T-helper 1 cell (primary cell): ENCODE results near the gene DKK3.

ENCODE experiments used
- DNase-seq, 5 donors: peaks; one replicate each; pipeline ENCODE4 v3.0.0-alpha.2; 2012 to 2020

DKK3 gene

DNA sequence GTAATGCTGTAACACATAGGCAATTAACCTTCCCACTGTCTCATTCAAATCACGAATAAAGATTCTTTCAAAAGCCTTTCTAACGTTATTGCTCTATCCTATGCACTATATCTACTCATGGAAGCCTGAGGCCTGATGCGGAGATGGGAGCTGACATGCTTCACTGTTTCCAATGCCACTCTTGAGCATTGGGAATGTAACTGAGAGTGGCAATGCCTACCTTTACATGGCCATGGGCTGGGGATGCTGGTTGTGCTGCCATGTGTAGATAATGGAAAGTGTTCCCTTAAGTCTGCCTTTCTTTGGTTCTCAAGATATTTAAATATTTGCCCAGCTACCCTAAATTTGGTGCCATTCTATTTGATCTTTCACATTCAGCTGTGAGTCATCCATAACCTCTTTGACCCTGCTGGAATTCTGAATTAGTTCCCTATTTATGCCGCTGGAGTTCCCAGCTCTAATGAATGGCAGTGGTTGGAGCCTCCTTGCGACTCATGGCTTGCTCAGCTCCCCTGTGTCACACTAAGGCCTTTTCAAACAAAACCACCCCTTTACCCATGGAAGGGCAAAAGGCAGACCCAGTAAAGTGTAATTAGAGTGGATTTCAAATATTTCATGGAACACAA lies 21.4 kb upstream of the DKK3 start:
- DNase-seq = no peak

- no peak for DNase-seq
Observed at GRCh38 chr11:12029119-12029518, 20.7 kb upstream of the DKK3 start.

- DNase-seq = no peak
Observed at GRCh38 chr11:12028303-12028702, 19.9 kb upstream of the DKK3 start.

DNA sequence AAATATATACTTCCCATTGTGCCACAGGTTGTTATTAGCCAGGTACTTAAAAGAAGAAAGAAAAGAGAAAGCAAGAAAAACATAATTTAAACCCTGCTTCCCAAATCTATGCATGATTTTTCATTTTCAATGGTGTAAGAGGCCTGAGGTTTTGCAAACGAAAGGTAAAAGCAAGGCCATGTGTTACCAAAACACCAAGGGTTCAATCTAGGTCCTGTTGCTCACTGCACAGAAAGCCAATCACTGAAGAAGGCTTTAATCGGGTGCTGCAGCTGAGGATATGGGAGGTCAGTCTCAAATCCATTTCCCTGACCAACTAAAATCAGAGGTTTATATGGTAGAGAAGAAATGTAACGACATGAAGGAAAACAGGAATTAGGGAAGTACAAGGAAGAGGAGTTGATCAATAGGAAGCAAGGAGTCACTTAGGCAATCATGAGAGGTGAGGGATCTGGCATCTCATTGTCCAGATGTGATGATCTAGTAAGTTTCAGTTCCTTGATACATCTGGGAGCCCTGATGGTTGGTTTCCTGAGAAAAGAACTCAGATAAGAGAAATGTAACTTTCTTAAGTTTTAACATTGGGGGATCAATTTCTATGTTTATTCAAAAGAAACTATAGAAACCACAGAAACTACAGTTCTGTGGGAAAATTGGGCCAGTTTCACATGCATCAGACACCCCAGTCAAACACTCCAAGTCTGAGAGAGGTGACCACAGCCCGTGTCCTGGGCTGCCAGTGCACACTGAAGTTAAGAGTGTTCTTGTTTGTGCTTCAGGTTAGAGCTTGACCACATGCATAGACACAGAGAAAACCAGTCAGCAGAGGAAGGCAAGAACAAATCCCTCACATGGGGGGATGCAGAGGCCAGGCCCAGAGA lies 18.1 kb upstream of the DKK3 start:
- DNase-seq = no peak

DNA sequence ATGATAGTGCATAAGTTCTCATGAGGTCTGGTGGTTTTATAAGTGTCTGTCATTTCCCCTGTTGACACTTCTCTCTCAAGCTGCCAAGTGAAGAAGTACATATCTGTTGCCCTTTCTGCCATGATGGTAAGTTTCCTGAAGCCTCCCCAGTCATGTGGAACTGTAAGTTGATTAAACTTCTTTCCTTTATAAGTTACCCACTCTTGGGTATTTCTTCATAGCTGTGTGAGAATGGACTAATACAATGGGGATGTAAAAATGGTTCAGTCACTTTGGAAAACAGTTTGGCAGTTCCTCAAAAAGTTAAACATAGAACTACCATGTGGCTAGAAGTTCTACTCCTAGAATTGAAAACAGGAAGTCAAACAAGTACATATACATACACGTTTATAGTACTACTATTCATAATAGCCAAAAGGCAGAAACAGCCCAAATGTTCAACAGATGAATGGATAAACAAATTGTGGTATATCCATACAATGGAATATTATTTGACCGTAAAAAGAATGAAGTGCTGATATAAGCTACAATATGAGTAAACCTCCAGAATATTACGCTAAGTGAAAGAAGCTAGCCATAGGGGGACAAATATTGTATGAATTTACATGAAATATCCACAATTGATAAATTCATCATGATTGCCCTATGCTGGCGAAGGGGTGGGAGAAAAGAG lies 16.0 kb upstream of the DKK3 start:
- no peak for DNase-seq

DNA sequence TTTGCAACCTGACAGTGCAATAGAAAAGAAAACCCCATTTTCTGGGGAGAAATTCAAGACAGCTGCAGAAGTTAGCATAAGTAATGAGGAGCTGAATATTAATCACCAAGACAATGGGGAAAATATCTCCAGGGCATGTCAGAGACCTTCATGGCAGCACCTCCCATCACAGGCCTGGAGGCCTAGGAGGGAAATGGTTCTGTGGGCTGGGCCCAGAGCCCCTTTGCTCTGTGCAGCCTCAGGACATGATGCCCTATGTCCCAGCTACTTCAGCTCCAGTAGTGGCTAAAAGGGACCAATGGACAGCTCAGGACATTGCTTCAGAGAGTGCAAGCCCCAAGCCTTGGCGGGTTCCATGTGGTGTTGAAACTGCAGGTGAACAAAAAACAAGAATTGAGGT lies 14.6 kb upstream of the DKK3 start:
- DNase-seq = no peak

GRCh38 chr11:12020546-12020945 lies 12.1 kb upstream of the DKK3 start:
- no peak for DNase-seq

DNA sequence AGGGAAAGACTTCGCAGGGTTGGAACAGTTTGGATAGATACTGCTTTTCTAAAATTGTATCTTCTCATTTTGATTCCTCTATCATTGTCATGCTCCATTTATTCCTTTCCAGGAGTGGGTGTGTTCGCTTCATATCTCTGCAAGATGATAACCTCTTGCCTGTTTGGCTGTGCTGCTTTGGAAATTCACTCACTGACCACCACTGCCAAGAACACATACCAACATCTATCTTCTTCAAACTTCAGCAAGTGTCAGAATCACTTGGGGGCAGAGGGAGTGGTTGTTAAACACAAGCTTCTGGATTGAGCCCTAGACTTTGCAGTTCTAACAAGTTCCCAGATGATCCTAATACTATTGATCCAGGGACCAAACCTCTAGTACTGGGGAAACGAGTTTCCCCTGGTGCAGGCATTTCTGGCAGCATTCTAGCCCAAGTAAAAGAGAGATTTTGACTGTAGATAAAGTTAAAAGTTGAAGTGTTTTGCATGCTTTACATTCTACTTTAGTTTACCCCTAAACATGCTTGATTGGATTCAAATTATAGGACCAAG lies 11.5 kb upstream of the DKK3 start:
- DNase-seq = no peak

- DNase-seq = no peak
Observed at GRCh38 chr11:12019337-12019736, 10.9 kb upstream of the DKK3 start.

GRCh38 chr11:12017865-12018453 lies 9.5 kb upstream of the DKK3 start:
- no peak for DNase-seq

DNA sequence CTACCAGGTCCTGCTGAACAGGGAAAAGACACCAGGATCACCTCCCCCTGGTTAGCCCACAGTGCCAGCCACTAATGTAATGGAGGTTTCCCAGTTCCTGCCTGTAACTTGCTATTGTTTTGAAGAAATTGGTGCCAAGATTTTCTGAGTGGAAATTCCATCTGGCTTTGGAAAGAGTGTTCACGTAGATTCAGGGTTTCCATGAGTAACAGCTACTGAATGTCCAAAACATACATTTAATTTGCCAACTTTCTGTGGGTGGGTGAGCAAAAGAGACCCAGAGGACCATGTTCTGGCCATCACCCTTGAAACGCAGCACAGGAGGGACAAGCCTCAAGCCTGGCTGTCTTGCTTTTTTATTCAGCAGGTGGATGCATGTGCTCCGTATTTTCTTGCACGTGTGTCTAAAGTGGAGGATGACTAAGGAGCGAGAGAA lies 8.8 kb upstream of the DKK3 start:
- no peak for DNase-seq

- DNase-seq = no peak
Observed at GRCh38 chr11:12016246-12016645, 7.8 kb upstream of the DKK3 start.

- no peak for DNase-seq
Observed at GRCh38 chr11:12015486-12015885, 7.1 kb upstream of the DKK3 start.

DNA sequence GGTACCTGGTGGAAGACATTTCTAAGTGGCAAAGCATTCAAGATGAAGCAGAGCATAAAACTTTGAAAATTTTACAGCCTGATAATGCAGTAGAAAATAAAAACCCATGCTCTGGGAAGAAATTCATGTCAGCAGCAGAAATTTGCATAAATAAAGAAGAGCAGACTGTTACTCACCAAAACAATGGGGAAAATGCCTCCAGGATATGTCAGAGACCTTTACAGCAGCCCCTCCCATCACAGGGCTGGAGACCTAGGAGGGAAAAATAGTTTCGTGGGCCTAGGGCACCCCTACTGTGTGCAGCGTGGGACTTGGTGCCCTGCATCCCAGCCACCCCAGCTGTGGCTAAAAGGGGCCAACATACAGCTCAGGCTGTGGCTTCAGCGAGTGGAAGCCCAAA lies 5.4 kb upstream of the DKK3 start:
- no peak for DNase-seq

DNA sequence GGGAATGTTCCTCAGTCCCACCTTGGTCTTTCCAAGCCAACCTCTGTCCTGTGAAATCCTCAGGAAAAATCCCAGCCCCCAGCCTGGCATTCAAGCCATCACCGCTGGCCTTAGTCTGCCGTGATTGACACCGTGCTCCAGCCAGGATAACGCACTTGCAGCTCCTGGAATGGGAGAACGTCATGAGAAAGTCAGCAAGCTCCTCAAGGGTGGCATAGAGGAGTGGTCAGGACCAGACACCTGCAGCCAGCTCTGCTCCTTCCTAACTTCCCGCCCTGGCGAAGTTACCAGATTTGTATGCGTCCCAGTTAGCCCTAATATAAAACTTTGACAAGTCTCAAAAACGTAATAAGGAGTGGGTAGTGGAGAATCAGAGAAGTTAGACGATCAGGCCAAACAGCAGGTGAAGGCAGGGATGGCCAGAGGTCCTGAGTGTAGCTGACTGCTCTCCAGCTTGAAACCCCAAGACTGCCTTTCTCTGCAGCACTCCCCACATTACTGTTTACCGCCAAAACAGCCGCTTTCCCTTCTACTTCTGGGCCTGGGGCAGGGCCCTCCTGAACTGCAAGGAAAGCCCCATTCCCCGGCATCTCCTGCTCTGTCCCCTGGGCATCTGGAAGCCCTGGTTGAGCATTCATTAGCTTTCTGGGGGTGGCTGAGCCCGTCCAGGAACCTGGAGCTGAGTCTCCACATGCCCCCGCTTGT lies 1.3 kb upstream of the DKK3 start:
- no peak for DNase-seq

DNA sequence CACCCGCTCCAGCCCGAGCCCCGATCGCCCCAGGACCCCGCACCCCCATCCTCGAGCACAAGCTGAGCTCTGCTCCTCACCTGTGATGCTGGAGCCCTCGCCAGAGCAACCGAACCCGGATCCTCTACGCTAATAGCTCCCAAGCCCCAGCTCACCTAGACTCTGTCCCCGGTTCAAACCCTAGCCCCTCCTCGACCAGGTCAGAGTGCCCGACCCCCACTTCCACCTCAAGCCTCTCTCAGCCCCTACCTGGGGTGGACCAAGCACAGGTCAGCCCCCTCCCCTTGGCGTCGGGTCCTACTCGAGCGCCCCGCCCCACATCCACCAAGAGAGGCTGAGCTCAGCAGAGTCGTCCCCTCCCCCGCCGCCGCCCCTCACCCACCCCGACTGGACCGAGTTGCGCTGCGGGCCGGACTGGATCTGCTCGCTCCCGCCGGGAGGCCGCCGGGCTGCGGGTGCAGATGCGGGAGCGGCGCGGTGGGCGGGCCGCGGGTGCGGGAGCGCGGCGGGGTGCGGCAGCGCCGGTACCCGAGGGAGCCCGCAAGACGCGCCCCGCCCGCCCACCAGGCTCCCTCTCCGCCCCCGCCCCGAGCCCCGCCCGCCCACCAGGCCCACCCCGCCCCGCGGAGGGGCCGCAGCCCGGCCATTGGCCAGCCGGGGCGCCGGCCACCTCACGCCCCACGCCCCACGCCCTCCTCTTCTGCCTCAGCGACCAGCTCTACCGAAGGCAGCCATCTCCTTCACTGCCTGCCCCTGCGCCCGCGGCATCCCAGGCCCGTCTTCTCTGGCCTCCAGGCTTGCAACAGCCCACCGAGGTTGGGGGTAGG lies 577 bp upstream of the DKK3 start:
- DNase-seq = no peak

GRCh38 chr11:12007230-12007593 lies 1.2 kb downstream of the DKK3 start:
- DNase-seq = no peak

- no peak for DNase-seq
Observed at GRCh38 chr11:12006552-12007229, 1.7 kb downstream of the DKK3 start.

DNA sequence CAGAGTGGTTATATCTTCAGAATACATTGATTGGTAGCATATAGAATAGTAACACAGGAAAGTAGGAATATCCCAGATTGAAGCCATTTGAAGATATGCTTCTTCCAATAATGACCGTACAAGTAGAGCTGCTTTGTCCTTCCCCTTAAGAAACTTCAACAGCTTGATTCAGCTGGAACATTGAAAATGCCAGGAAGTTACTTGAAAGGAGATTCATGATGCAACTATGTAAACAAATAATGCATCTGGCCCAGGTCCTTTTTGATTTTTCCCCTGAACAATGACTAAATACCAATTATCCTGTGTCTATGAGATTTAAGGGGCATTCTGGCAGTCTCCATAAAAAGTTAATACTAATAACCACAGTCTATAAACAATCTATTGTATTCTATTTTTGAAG lies 3.0 kb downstream of the DKK3 start:
- no peak for DNase-seq

DNA sequence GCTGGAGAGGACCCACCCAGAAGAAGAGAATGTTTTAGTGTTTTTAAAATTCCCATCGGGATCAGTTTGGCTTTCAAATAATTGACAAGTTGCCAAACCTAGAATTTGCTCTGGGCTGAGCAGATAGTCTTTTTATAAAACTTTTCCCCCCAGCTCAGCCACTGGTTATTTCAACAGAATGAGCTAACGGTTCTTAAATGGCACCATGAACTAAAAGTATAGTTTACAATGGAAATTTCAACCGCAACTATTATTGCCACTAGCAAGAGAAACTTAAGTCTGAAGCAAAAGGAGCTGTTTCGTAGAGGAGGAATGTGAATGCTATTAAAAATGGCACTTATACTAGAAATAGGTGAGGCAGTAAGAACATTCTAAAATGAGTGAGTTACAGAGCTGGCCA lies 3.4 kb downstream of the DKK3 start:
- DNase-seq = no peak

- DNase-seq = no peak
Observed at GRCh38 chr11:12003815-12004214, 4.6 kb downstream of the DKK3 start.
